GM12878 (cell line): Measurements from ENCODE around the gene C1S. TPM values are rescaled to one million over a fixed set of nuclear protein-coding genes. Genes with fewer than 3 reads are reported as not detected.

Experiments
- ATAC-seq: fragments of 200-7000 bp; cut with Tn5 transposase; 3 replicates; pipeline ENCODE4 v1.9.1; 2020; ENCODE audit warnings: mild to moderate bottlenecking, moderate library complexity
- BruUV-seq: library from RNA; stranded (reverse); fragments of 400-500 nt; replicated peaks from 2 replicates; lab custom pipeline; 2021; lab: Mats Ljungman, UMichigan
- CTCF ChIA-PET: fragments of 300-600 bp; sonication (Branson Sonifier 250); formaldehyde crosslinking; extraction: SDS; loops from one replicate; lab custom pipeline; 2021; ENCODE audit warnings: inconsistent platforms; lab: Yijun Ruan, JAX
- POLR2A ChIA-PET: fragments of 350-600 bp; formaldehyde crosslinking; extraction: SDS; loops from one replicate; lab custom pipeline; 2021; ENCODE audit warnings: inconsistent platforms; lab: Charles Lee
- RAD21 ChIA-PET: fragments of 300-600 bp; sonication (Branson Sonifier 250); formaldehyde crosslinking; loops from one replicate; lab custom pipeline; 2023; ENCODE audit warnings: antibody characterized with exemption; ENCODE audit not compliant: unreplicated experiment; lab: Charles Lee
- SMC1A ChIA-PET: fragments of 300-600 bp; sonication (Branson Sonifier 250); formaldehyde crosslinking; loops from one replicate; lab custom pipeline; 2023; ENCODE audit not compliant: unreplicated experiment, uncharacterized antibody; lab: Charles Lee
- DNase-seq: peaks from one replicate; pipeline ENCODE4 v3.0.0-alpha.2; 2011; ENCODE audit warnings: low read depth, low spot score
- FAIRE-seq: peaks from 3 replicates; lab custom pipeline; 2011; peaks lifted over from hg19 to GRCh38; lab: Jason Lieb, UNC
- H2AFZ ChIP-seq: 2 replicates; pipeline ENCODE4 v1.6.0; 2011; ENCODE audit warnings: low read depth, low read length, control low read depth; ENCODE audit not compliant: control insufficient read depth
- H3K27ac ChIP-seq: 2 replicates; pipeline ENCODE4 v1.5.1; 2011; ENCODE audit warnings: control low read depth; ENCODE audit not compliant: control insufficient read depth, insufficient read depth
- H3K27me3 ChIP-seq, 2 experiments: replicated peaks in 1 of 2; 2 replicates each; pipeline versions ENCODE4 v1.6.0 to v1.6.1; 2011; ENCODE audit warnings: low read length in 1 of 2; ENCODE audit not compliant: control insufficient read depth in 2 of 2, insufficient read depth in 2 of 2
- H3K36me3 ChIP-seq, 2 experiments: 2 replicates each; pipeline ENCODE4 v1.5.1; 2011; ENCODE audit warnings: low read length in 1 of 2; ENCODE audit not compliant: control insufficient read depth in 2 of 2, insufficient read depth in 2 of 2
- H3K4me1 ChIP-seq: 2 replicates; pipeline ENCODE4 v1.6.1; 2011; ENCODE audit warnings: mild to moderate bottlenecking, low read length, moderate library complexity, mixed read lengths; ENCODE audit not compliant: control insufficient read depth, insufficient read depth
- H3K4me2 ChIP-seq: 2 replicates; pipeline ENCODE4 v1.6.0; 2011; ENCODE audit warnings: control low read depth; ENCODE audit not compliant: control insufficient read depth, insufficient read depth
- H3K4me3 ChIP-seq: fragments of 200-600 bp; sonication (generic); 2 replicates; pipeline ENCODE4 v1.5.1; 2016
- H3K79me2 ChIP-seq: 2 replicates; pipeline ENCODE4 v1.6.0; 2011; ENCODE audit warnings: low read length; ENCODE audit not compliant: control insufficient read depth, insufficient read depth
- H3K9ac ChIP-seq: 2 replicates; pipeline ENCODE4 v1.8.0; 2011; ENCODE audit warnings: low read length, control low read depth, mixed read lengths; ENCODE audit not compliant: control insufficient read depth, insufficient read depth
- H3K9me3 ChIP-seq: replicated peaks from 3 replicates; pipeline ENCODE4 v1.5.1; 2011; ENCODE audit warnings: mild to moderate bottlenecking, low read length; ENCODE audit not compliant: control insufficient read depth, insufficient read depth
- H4K20me1 ChIP-seq: 2 replicates; pipeline ENCODE4 v1.6.0; 2011; ENCODE audit not compliant: control insufficient read depth, insufficient read depth
- IKZF2 ChIP-seq, 2 experiments: fragments of 450-650 bp; IDR thresholded peaks; 2 replicates each; pipeline ENCODE4 v1.6.1; 2017; ENCODE audit warnings: mild to moderate bottlenecking in 2 of 2, moderate library complexity in 2 of 2
- JUNB ChIP-seq: IDR thresholded peaks from 2 replicates; pipeline ENCODE4 v1.6.1; 2016; ENCODE audit warnings: antibody characterized with exemption, mild to moderate bottlenecking
- MYB ChIP-seq: fragments of 150-350 bp; IDR thresholded peaks from 2 replicates; pipeline ENCODE4 v1.6.1; 2014; ENCODE audit warnings: mild to moderate bottlenecking, low read depth, low read length, borderline replicate concordance
- PML ChIP-seq: IDR thresholded peaks from 2 replicates; pipeline ENCODE4 v1.6.1; 2012; ENCODE audit warnings: low read length, inconsistent platforms
- POLR2A ChIP-seq: IDR thresholded peaks from 2 replicates; pipeline ENCODE4 v1.6.1; 2011; ENCODE audit warnings: low read depth, mild to moderate bottlenecking, low read length
- POLR2AphosphoS2 ChIP-seq: IDR thresholded peaks from 2 replicates; pipeline ENCODE4 v1.6.1; 2011; ENCODE audit warnings: low read depth, mild to moderate bottlenecking, low read length, improper control_type of control experiment, moderate library complexity
- RFX5 ChIP-seq: IDR thresholded peaks from 2 replicates; pipeline ENCODE4 v1.6.1; 2011; ENCODE audit warnings: low read depth, low read length, improper control_type of control experiment
- SIX5 ChIP-seq: IDR thresholded peaks from 2 replicates; pipeline ENCODE4 v1.6.1; 2011; ENCODE audit warnings: mild to moderate bottlenecking, low read depth, low read length, moderate library complexity; ENCODE audit not compliant: severe bottlenecking
- TCF3 ChIP-seq: IDR thresholded peaks from 2 replicates; pipeline ENCODE4 v1.6.1; 2012; ENCODE audit warnings: low read depth, mild to moderate bottlenecking, low read length, borderline replicate concordance; ENCODE audit not compliant: insufficient read depth
- ZNF24 ChIP-seq: fragments of 450-650 bp; IDR thresholded peaks from 2 replicates; pipeline ENCODE4 v1.6.1; 2017; ENCODE audit warnings: antibody characterized with exemption, mild to moderate bottlenecking
- ZNF384 ChIP-seq: IDR thresholded peaks from 2 replicates; pipeline ENCODE4 v1.6.1; 2012; ENCODE audit warnings: low read depth, mild to moderate bottlenecking, low read length, improper control_type of control experiment, borderline replicate concordance
- WGBS: methylation state at CpG from one replicate; pipeline ENCODE4 v1.1.6; 2016; ENCODE audit warnings: low lambda C conversion rate; ENCODE audit not compliant: insufficient replicate concordance, insufficient coverage; ENCODE audit errors: missing lambda C conversion rate; 5-methylcytosine and 5-hydroxymethylcytosine counted together
- in situ Hi-C: fragments of 300-500 bp; cut with MboI; formaldehyde crosslinking; loops from 9 replicates; pipeline ENCODE4 v1.14.3; 2018; ENCODE audit warnings: mixed read lengths
- intact Hi-C: fragments of 100-400 bp; cut with micrococcal nuclease; formaldehyde crosslinking; loops from one replicate; pipeline ENCODE4 v1.14.2; 2022; ENCODE audit not compliant: unreplicated experiment
- polyA plus RNA-seq, 11 experiments: library from polyadenylated mRNA; depleted of rRNA in 4 of 11; unstranded in 6 of 11; stranded (reverse) in 5 of 11; fragments of >200 nt; fragmentation: Nextera tagmentation in 4 of 11; fragmentation: Illumina TruSeq in 1 of 11; extraction: Ambion mirVana in 4 of 11; extraction: Trizol in 1 of 11; gene quantifications; 1 replicate in 1 of 11; 2 replicates in 10 of 11; pipeline versions ENCODE4 v1.2.1 to v1.2.3, GENCODE V29; 2011 to 2016; ENCODE audit warnings: inconsistent platforms in 2 of 11, missing spikeins in 2 of 11, low read depth in 1 of 11
- total RNA-seq, 4 experiments: library from RNA; depleted of rRNA in 3 of 4; stranded (reverse); fragments of >200 nt in 3 of 4; fragmentation: Illumina TruSeq in 1 of 4; extraction: Trizol in 1 of 4; gene quantifications; 2 replicates each; pipeline versions ENCODE4 v1.2.1 to v1.2.3, GENCODE V29; 2013 to 2021
- TF ChIP-seq, protein P1 (sequence below): fragments of 450-650 bp; IDR thresholded peaks from 2 replicates; pipeline ENCODE4 v1.6.1; 2016; ENCODE audit warnings: mild to moderate bottlenecking
- TF ChIP-seq, protein P2 (sequence below): fragments of 450-650 bp; conservative IDR thresholded peaks from 2 replicates; pipeline ENCODE4 v1.6.1; 2017; ENCODE audit warnings: mild to moderate bottlenecking, moderate library complexity
- TF ChIP-seq, protein P3 (sequence below): IDR thresholded peaks from 2 replicates; pipeline ENCODE4 v1.6.1; 2012; ENCODE audit warnings: low read depth, low read length, improper control_type of control experiment
- TF ChIP-seq, protein P4 (sequence below): fragments of 450-650 bp; IDR thresholded peaks from 2 replicates; pipeline ENCODE4 v1.6.1; 2018; ENCODE audit warnings: mild to moderate bottlenecking, low read depth, moderate library complexity; ENCODE audit not compliant: partially characterized antibody

The C1S gene
- total and polyA plus RNA-seq, 10 of the 15 experiments (the other 5 are each of a cell fraction or from before 2014, with no cell fraction given), result 0.10 to 1.4 (median 0.42) TPM

DNA sequence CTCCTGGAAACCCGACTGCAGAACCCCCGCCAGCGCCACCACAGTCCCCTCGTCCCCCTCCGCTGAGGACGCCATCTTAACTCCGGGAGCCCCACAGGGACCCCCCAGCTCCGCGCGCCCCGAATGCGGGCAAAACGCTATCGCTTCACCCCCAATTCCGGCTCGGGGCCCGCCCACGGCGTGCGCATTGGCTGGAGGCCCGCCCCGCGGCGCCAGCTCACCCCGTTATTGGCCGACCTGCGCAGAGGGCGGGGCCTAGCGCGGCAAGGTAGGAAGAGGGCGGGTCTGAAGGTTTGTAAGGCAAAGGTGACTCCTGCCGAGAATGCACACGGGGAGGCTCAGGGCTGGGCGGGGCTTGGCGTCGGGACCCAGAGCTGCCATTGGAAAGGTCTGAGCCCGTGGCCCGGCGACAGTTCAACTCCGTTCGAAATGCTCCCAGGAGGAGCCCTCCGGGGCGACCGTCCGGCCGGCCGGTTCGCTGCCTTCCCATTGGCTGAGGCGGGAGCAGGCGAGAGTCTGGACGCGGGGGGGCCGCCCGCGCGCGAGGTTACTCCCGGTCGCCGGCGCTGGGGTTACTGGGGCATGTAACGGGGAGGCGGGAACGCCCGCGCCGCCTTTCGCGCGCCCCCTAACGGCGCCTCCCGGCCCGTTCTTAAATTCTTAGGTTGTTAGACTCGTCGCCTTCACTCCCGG lies 42.0 kb upstream of the C1S start, which contains the start of gene LPCAT3:
LPCAT3 (minus strand) TSS at position 127 of the 693 bp plus-strand sequence; CDS start at position 75, 52 bp downstream.
- H3K36me3 ChIP-seq, result no peaks in the 10 kb centered on the region
- no peaks in the 10 kb centered on the region for H3K4me1 ChIP-seq
- ChIA-PET SMC1A (interaction anchor here (0.9 to 3.6 kb wide), 10 partner anchors 13 to 95 kb away, joined by 3 to 11 read pairs (median 4); partner anchors contain the start of genes C12orf57, C1RL and RNU7-1), CTCF (interaction anchor here (0.7 to 2.6 kb wide), 28 partner anchors 8 to 149 kb away, joined by 3 to 13 read pairs (median 4); partner anchors contain the start of genes C12orf57, C1R, C1RL and CLSTN3), RAD21 (interaction anchor here (0.8 to 2.8 kb wide), 12 partner anchors 53 to 95 kb away, joined by 3 to 14 read pairs (median 4); partner anchors contain the start of genes C12orf57 and RNU7-1), POLR2A (interaction anchor here (0.7 to 2.9 kb wide), 14 partner anchors 10 to 166 kb away, joined by 3 to 11 read pairs (median 6); partner anchors contain the start of genes C12orf57, C1RL, RNU7-1 and USP5)
- no peaks in the 10 kb centered on the region; the same call in 1 of the 2 replicates for H4K20me1 ChIP-seq
- ATAC-seq (peak; percentile 97), DNase-seq (peak; percentile 83), FAIRE-seq (peak; percentile 76)
- H3K9ac ChIP-seq, result peak within 1 kb of the TSS; percentile 79
- no TSS peak for BruUV-seq
- in situ Hi-C loops, result no loop called here
- H3K4me2 ChIP-seq, result peak within 1 kb of the TSS; percentile 72
- peaks cover 16% of the 10 kb centered on the region for H3K79me2 ChIP-seq
- peak within 1 kb of the TSS; percentile 91 for H2AFZ ChIP-seq
- H3K9me3 ChIP-seq, result no peaks in the 10 kb centered on the region
- intact Hi-C loops, result loop anchor here (2.0 to 5.0 kb wide), 3 partner anchors 46 to 74 kb away; partner anchors contain the start of genes C12orf57, C1R, EMG1 and PHB2
- peak within 1 kb of the TSS; percentile 91 for H3K4me3 ChIP-seq
- no peaks in the 10 kb centered on the region for H3K27me3 ChIP-seq
- H3K27ac ChIP-seq, result peak within 1 kb of the TSS; percentile 75
- whole genome bisulfite sequencing, result under 1% methylated on average over 70 of the region's 77 CpGs
- peak; percentile 61 for TF ChIP-seq POLR2AphosphoS2
- TF ChIP-seq, protein P1, sequence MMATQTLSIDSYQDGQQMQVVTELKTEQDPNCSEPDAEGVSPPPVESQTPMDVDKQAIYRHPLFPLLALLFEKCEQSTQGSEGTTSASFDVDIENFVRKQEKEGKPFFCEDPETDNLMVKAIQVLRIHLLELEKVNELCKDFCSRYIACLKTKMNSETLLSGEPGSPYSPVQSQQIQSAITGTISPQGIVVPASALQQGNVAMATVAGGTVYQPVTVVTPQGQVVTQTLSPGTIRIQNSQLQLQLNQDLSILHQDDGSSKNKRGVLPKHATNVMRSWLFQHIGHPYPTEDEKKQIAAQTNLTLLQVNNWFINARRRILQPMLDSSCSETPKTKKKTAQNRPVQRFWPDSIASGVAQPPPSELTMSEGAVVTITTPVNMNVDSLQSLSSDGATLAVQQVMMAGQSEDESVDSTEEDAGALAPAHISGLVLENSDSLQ, result no peak
- TF ChIP-seq, protein P2, sequence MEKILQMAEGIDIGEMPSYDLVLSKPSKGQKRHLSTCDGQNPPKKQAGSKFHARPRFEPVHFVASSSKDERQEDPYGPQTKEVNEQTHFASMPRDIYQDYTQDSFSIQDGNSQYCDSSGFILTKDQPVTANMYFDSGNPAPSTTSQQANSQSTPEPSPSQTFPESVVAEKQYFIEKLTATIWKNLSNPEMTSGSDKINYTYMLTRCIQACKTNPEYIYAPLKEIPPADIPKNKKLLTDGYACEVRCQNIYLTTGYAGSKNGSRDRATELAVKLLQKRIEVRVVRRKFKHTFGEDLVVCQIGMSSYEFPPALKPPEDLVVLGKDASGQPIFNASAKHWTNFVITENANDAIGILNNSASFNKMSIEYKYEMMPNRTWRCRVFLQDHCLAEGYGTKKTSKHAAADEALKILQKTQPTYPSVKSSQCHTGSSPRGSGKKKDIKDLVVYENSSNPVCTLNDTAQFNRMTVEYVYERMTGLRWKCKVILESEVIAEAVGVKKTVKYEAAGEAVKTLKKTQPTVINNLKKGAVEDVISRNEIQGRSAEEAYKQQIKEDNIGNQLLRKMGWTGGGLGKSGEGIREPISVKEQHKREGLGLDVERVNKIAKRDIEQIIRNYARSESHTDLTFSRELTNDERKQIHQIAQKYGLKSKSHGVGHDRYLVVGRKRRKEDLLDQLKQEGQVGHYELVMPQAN, result peak; percentile 27; the same call in 1 of the 2 replicates
- 0 out of 2 replicates have a peak, but pooled peaks have one; percentile 20 for TF ChIP-seq MYB
- TF ChIP-seq IKZF2 (IDR thresholded peaks at IDR 0.05), result peak in 1 of 2 experiments; percentile 28; a peak in 1 of 4 replicates
- peak; percentile 86 for TF ChIP-seq POLR2A
- TF ChIP-seq JUNB, result no peak
- TF ChIP-seq, protein P3, sequence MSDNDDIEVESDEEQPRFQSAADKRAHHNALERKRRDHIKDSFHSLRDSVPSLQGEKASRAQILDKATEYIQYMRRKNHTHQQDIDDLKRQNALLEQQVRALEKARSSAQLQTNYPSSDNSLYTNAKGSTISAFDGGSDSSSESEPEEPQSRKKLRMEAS, result peak; percentile 0; the same call in 1 of the 2 replicates
- TF ChIP-seq RFX5, result 0 out of 2 replicates have a peak, but pooled peaks have one; percentile 6
- TF ChIP-seq SIX5, result no peak
- no peak for TF ChIP-seq ZNF24
- TF ChIP-seq, protein P4, sequence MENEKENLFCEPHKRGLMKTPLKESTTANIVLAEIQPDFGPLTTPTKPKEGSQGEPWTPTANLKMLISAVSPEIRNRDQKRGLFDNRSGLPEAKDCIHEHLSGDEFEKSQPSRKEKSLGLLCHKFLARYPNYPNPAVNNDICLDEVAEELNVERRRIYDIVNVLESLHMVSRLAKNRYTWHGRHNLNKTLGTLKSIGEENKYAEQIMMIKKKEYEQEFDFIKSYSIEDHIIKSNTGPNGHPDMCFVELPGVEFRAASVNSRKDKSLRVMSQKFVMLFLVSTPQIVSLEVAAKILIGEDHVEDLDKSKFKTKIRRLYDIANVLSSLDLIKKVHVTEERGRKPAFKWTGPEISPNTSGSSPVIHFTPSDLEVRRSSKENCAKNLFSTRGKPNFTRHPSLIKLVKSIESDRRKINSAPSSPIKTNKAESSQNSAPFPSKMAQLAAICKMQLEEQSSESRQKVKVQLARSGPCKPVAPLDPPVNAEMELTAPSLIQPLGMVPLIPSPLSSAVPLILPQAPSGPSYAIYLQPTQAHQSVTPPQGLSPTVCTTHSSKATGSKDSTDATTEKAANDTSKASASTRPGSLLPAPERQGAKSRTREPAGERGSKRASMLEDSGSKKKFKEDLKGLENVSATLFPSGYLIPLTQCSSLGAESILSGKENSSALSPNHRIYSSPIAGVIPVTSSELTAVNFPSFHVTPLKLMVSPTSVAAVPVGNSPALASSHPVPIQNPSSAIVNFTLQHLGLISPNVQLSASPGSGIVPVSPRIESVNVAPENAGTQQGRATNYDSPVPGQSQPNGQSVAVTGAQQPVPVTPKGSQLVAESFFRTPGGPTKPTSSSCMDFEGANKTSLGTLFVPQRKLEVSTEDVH, result no peak
- 0 out of 2 replicates have a peak, but pooled peaks have one; percentile 19 for TF ChIP-seq PML
- TF ChIP-seq ZNF384, result no peak
- 0 out of 2 replicates have a peak, but pooled peaks have one; percentile 28 for TF ChIP-seq TCF3
